RWPE2 (cell line): Measurements from ENCODE around the gene TSPAN4.

ENCODE experiments used
- ATAC-seq: fragments of 200-7000 bp; cut with Tn5 transposase; 3 replicates; pipeline ENCODE4 v1.9.1; 2021; ENCODE audit warnings: low read depth
- DNase-seq: peaks from one replicate; pipeline ENCODE4 v3.0.0-alpha.2; 2020; ENCODE audit warnings: low spot score
- H3K27ac ChIP-seq: fragments of 450-650 bp; 2 replicates; pipeline ENCODE4 v1.5.1; 2017; ENCODE audit warnings: mild to moderate bottlenecking; ENCODE audit not compliant: poor library complexity, severe bottlenecking
- H3K27me3 ChIP-seq: fragments of 250-450 bp; sonication (Bioruptor Pico); 2 replicates; pipeline ENCODE4 v1.5.1; 2021; ENCODE audit warnings: mild to moderate bottlenecking, moderate library complexity; ENCODE audit not compliant: insufficient read depth, poor library complexity, severe bottlenecking
- H3K36me3 ChIP-seq: fragments of 250-450 bp; sonication (Bioruptor Pico); 2 replicates; pipeline ENCODE4 v1.5.1; 2020; ENCODE audit warnings: low read depth, mild to moderate bottlenecking, moderate library complexity
- H3K4me1 ChIP-seq: fragments of 250-450 bp; sonication (Bioruptor Pico); 2 replicates; pipeline ENCODE4 v1.5.1; 2021; ENCODE audit warnings: mild to moderate bottlenecking, moderate library complexity; ENCODE audit not compliant: insufficient read depth, poor library complexity, severe bottlenecking
- H3K4me3 ChIP-seq: fragments of 250-450 bp; sonication (Bioruptor Pico); 2 replicates; pipeline ENCODE4 v1.5.1; 2021; ENCODE audit warnings: mild to moderate bottlenecking, moderate library complexity; ENCODE audit not compliant: severe bottlenecking
- H3K9me3 ChIP-seq: fragments of 250-450 bp; sonication (Bioruptor Pico); 2 replicates; pipeline ENCODE4 v1.5.1; 2021; ENCODE audit warnings: mild to moderate bottlenecking, moderate library complexity; ENCODE audit not compliant: severe bottlenecking
- TF ChIP-seq, protein P1 (sequence below): fragments of 450-650 bp; IDR thresholded peaks from one replicate; pipeline ENCODE4 v1.5.1; 2017; ENCODE audit warnings: mild to moderate bottlenecking, moderate library complexity; ENCODE audit not compliant: poor library complexity, severe bottlenecking

TSPAN4 gene

DNA sequence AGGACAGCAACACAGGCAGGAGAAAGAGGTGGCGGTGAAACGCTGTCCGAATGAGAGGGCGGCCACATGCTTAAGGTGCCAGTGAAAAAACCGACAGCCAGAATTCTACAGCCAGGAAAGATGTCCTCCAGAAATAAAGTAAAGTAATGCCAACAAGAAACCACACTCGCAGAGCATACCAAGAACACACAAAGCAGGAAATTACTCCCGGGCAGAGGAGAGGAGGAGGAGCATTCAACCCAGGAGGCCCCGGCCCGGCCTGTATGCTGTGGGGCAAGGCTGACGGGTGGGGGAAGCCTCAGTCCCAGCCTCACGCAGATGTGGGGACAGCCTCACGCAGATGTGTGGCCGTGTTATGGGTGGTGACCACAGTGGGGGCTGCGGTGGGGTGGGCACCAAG lies 39.9 kb downstream of the TSPAN4 start:
- ATAC-seq (no peak; the same call in 2 of the 3 replicates), DNase-seq (no peak)
- H3K4me1 ChIP-seq: no peaks in the 10 kb centered on the region
- no peaks in the 10 kb centered on the region for H3K27me3 ChIP-seq
- H3K36me3 ChIP-seq: peaks cover 23% of the 10 kb centered on the region
- no peak overlapping the region for H3K4me3 ChIP-seq
- TF ChIP-seq, protein P1, sequence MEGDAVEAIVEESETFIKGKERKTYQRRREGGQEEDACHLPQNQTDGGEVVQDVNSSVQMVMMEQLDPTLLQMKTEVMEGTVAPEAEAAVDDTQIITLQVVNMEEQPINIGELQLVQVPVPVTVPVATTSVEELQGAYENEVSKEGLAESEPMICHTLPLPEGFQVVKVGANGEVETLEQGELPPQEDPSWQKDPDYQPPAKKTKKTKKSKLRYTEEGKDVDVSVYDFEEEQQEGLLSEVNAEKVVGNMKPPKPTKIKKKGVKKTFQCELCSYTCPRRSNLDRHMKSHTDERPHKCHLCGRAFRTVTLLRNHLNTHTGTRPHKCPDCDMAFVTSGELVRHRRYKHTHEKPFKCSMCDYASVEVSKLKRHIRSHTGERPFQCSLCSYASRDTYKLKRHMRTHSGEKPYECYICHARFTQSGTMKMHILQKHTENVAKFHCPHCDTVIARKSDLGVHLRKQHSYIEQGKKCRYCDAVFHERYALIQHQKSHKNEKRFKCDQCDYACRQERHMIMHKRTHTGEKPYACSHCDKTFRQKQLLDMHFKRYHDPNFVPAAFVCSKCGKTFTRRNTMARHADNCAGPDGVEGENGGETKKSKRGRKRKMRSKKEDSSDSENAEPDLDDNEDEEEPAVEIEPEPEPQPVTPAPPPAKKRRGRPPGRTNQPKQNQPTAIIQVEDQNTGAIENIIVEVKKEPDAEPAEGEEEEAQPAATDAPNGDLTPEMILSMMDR: no peak
- no peak overlapping the region for H3K27ac ChIP-seq
- no peaks in the 10 kb centered on the region for H3K9me3 ChIP-seq

DNA sequence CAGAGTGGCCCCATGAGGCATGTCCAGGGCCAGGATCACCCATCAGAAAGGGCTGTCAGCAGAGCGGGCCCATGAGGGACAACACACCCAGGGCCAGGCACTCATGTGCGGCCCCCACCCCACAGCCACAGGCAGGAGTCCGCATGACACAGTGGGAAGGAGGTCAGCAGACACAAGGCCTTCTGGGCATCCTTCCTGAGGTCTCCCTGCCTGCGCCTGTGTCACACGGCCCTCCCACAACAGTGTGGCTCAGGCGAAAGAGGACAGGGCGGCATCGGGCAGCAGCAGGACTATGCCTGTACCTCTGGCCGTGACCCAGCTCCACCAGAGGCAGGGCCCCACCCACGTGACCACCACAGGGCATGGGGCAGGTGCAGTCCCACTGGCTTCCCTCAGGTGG lies 40.9 kb downstream of the TSPAN4 start:
- TF ChIP-seq, protein P1: no peak
- H3K9me3 ChIP-seq: no peaks in the 10 kb centered on the region
- DNase-seq (no peak), ATAC-seq (peak; percentile 12; the same call in 1 of the 3 replicates)
- H3K4me1 ChIP-seq: no peaks in the 10 kb centered on the region
- H3K36me3 ChIP-seq: peaks cover 19% of the 10 kb centered on the region
- H3K4me3 ChIP-seq: no peak overlapping the region
- no peaks in the 10 kb centered on the region for H3K27me3 ChIP-seq
- no peak overlapping the region for H3K27ac ChIP-seq

DNA sequence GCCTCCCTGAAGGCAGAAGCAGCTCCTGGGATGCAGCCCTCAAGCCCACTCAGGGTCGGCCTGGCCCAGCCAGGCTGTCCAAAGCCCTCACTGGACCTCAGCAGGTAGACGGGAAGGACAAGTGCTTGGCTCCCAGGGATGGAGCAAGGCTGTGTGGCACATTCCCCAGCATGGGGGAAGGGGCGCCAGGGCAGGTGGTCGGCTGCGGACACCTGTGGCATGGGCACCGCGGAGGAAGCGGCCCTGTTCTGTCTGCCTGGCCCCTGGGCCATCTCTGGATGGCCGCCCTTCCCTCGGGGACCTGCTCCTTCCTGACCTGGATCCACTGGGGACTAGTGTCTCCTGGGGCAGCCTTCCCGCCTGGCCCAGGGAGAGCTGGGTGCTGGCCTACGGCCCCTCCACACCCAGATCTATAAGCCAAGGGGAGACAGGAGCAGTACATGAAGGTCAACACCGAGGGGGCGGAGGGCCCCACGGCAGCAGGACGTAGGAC lies 42.0 kb downstream of the TSPAN4 start:
- Histone ChIP-seq H3K4me3 (no peak overlapping the region), H3K36me3 (peaks cover 19% of the 10 kb centered on the region), H3K27ac (no peak overlapping the region), H3K27me3 (no peaks in the 10 kb centered on the region), H3K9me3 (no peaks in the 10 kb centered on the region), H3K4me1 (no peaks in the 10 kb centered on the region)
- TF ChIP-seq, protein P1: no peak
- ATAC-seq: no peak
- DNase-seq: no peak

DNA sequence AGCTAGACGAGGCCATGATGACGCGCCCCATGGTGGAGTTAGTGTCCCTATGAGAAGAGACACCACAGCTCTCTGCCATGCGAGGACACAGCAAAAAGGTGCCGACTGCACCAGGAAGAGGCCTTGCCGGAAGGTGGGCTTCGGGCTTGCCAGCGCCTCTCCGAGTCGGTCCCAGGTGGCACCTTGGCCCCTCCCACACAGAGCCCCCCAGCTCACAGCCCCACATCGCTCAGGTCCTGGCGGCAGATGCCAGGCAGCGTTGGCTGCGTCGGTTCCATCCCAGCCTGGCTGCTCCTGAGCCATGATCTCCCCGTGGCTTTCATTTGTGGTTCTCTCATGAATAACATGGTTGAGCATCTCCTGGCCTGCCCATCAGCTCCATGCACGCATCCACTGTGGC lies 43.9 kb downstream of the TSPAN4 start:
- Histone ChIP-seq H3K27me3 (no peaks in the 10 kb centered on the region), H3K4me1 (no peaks in the 10 kb centered on the region), H3K27ac (no peak overlapping the region), H3K9me3 (no peaks in the 10 kb centered on the region), H3K36me3 (peaks cover 15% of the 10 kb centered on the region), H3K4me3 (no peak overlapping the region)
- ATAC-seq (no peak), DNase-seq (no peak)
- TF ChIP-seq, protein P1: no peak

DNA sequence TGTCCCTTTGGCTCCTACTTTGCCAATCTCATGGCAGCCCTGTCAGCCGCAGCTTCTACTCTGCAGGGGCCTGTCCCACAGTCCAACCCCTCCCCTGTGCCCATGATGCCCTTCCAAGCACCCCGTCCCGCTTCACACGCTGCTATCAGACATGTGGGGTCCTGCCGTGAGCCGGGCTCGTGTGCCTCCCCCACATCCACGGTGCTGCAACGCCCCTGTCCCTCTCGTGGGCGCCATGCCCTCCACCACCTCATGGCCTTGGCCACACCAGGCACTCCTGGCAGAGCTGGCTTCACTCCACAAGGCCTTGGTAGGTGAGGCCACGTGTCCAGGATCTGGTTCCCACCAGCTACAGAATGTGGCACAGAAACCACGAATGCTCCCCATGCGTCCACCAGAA lies 44.9 kb downstream of the TSPAN4 start:
- Histone ChIP-seq H3K4me3 (no peak overlapping the region), H3K9me3 (no peaks in the 10 kb centered on the region), H3K27ac (no peak overlapping the region), H3K27me3 (no peaks in the 10 kb centered on the region), H3K36me3 (peaks cover 10% of the 10 kb centered on the region), H3K4me1 (no peaks in the 10 kb centered on the region)
- DNase-seq (no peak), ATAC-seq (no peak)
- TF ChIP-seq, protein P1: no peak
